HTR-8/SVneo (cell line): ENCODE measurements around the gene CYSRT1.
"Not testable (repeated sequence)": the region's sequence is repeated elsewhere in the genome, so short reads cannot be mapped to it uniquely, and the experiment has no call there.

Experiments used
- DNase-seq: peaks from one replicate; pipeline ENCODE4 v3.0.0; 2011; ENCODE audit warnings: low spot score, mixed read lengths; ENCODE audit not compliant: insufficient read length
- FAIRE-seq: peaks from 2 replicates; lab custom pipeline; 2011; peaks lifted over from hg19 to GRCh38; lab: Jason Lieb, UNC

CYSRT1 gene

DNA sequence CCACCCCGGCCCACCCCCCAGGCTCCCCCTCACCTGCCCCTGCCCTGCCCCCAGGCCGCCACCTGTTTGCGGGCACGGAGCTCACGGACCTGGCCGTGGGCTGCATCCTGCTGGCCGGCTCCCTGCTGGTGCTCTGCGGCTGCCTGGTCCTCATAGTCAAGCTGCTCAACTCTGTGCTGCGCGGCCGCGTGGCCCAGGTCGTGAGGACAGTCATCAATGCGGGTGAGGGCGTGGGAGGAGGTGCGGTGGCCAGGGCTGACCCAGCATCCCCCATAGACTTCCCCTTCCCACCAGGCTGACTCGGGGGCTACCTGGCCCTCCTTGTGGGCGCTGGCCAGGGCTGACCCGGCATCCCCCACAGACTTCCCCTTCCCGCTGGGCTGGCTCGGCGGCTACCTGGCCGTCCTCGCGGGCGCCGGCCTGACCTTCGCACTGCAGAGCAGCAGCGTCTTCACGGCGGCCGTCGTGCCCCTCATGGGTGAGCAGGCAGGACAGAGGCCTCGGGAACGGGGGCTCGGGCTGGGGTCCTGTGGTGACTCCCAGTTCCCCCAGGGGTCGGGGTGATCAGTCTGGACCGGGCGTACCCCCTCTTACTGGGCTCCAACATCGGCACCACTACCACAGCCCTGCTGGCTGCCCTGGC lies 9.2 kb downstream of the CYSRT1 start:
- FAIRE-seq: no peak

DNA sequence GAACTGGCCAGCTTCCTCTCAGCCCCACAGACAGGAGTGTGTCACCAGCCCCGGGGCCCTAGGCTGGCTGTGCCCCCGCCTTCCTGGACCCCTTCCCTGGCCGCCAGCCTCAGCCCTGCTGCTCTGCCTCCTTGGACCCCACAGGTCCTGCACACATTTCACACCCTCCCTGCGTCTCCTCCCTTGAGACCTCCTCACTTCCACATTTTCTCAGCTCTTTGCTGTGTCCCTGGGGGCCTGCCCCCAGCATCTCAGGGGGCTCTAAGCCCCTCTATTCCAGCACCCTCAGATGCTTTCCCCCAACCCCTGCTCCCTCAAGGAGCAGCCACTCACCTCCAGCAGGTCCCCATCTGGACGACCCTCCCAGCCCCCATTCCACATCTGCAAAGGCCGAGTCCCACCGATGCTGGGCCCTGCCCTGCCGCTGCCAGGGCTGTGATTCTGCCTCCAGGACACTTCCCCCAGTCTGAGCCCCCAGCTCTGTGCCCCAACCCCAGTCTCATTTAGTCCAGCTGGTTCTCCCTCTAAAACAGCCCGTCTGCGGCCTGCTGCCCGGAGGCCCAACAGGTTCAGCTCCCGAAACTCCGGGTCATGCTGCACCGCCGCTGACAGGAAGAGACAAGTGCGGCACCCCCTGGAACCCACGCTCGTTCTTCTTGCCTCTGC lies 9.9 kb downstream of the CYSRT1 start:
- FAIRE-seq: no peak

More for the DNA sequence above, 9.2 kb downstream of the CYSRT1 start:
- DNase-seq: no peak

DNA sequence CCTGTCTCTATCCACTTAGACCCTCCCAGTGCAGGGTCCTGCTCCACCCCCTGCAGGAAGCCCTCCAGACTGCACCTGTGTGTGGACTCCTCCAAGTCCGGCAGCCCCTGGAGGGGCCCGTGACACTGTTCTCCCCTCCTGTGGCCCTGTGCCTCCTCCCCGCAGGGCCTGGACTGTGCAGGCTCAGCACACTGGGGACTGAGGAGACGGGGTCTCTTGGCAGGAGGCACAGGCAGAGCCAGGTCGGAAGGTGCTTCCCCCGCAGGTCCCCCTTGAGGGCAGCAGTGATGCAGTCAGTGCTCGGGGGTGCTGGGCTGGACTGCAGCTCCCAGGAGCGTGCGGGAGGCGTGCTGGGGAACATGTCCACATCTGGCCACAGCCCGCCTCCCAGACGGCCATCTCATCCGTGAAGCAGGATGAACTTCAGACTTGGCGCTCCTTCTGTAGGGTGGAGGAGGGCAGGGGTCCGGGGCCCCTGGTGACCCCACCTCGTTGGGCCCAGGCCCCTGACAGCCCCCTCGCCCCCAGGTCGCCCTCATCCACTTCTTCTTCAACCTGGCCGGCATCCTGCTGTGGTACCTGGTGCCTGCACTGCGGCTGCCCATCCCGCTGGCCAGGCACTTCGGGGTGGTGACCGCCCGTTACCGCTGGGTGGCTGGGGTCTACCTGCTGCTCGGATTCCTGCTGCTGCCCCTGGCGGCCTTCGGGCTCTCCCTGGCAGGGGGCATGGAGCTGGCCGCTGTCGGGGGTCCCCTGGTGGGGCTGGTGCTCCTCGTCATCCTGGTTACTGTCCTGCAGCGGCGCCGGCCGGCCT lies 10.7 kb downstream of the CYSRT1 start:
- FAIRE-seq (no peak), DNase-seq (no peak)

More for the DNA sequence above, 9.9 kb downstream of the CYSRT1 start:
- DNase-seq: no peak

GRCh38 chr9:137236238-137236935 lies 11.4 kb downstream of the CYSRT1 start:
- DNase-seq (peak; percentile 79), FAIRE-seq (no peak)

DNA sequence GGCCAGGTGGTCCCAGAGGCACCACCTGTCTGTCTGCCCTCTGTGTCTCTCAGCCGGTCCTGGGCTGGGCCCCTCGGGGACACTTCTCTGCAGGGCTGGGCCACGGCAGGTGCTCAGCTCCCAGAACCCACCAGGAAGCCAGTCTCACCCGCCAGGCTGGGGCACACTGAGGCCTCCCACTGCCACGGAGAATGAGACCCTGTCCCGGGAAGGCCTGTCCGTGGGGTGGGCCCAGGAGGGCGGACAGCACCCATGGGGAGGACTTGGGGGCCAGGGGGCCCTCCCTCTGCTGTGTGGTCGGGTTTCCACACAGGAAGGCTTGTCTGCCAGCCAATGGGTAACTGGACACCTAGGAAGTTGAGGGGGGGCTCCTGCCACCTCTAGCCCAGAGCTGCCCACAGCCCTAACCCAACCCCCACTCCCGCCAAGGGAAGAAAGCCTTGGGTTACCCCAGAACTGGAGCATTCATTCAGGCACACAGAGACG lies 12.0 kb downstream of the CYSRT1 start:
- DNase-seq: no peak
- FAIRE-seq: no peak

- no peak for FAIRE-seq
- DNase-seq: no peak
Observed at GRCh38 chr9:137237759-137238726, 13.1 kb downstream of the CYSRT1 start.

DNA sequence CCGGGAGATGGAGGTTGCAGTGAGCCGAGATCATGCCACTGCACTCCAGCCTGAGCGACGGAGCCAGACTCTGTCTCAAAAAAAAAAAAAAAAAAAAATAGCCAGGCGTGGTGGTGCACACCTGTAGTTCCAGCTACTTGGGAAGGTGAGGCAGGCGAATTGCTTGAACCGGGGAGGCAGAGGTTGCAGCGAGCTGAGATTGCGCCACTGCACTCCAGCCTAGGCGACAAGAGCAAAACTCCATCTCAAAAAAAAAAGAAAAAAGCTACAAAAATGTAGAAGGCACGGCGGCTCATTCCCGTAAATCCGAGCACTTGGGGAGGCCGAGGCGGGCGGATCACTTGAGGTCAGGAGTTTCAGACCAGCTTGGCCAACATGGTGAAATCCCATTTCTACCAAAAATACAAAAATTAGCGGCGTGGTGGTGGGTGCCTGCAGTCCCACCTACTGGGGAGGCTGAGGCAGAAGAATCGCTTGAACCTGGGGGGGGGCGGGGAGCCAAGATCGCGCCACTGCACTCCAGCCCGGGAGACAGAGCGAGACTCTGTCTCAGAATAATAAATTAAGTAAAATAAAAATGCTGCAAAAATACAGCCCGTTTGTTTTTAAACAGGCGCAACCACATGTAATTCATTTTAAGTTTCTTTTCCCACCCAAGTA lies 14.7 kb downstream of the CYSRT1 start:
- not testable (repeated sequence) for DNase-seq, FAIRE-seq

DNA sequence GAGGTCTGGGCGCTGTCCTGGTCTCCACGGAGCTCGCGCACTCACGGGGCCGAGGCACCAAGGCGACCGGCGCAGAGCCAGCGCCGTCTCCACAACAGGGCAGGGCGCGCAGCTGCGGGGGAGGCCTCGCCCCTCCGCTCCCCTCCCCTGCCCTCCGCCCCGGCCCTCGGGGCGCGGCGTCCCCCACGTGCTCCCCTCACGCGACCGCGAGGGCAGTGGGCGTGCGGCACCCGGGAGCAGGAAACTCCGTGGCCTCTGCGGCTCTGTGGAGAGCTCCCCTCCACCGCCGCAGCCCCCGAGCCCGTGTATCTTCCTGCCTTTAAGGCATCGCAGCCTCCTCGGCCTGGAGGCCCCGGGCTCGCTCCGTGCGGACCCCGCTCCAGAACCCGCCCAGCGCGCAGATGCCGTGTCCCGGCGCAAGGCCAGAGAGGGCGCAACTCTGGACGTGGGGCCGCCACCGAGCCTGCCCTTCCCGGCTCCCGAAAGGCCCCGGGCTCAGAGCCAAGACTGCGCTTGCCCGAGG lies 15.4 kb downstream of the CYSRT1 start:
- DNase-seq: peak; percentile 39
- peak; percentile 48 for FAIRE-seq

- DNase-seq (peak; percentile 99), FAIRE-seq (peak; percentile 99)
Observed at GRCh38 chr9:137240841-137241489, 16.0 kb downstream of the CYSRT1 start, which contains the start of gene TUBB4B. TUBB4B (plus strand) TSS chr9:137241287; CDS start chr9:137241361, 74 bp downstream.

DNA sequence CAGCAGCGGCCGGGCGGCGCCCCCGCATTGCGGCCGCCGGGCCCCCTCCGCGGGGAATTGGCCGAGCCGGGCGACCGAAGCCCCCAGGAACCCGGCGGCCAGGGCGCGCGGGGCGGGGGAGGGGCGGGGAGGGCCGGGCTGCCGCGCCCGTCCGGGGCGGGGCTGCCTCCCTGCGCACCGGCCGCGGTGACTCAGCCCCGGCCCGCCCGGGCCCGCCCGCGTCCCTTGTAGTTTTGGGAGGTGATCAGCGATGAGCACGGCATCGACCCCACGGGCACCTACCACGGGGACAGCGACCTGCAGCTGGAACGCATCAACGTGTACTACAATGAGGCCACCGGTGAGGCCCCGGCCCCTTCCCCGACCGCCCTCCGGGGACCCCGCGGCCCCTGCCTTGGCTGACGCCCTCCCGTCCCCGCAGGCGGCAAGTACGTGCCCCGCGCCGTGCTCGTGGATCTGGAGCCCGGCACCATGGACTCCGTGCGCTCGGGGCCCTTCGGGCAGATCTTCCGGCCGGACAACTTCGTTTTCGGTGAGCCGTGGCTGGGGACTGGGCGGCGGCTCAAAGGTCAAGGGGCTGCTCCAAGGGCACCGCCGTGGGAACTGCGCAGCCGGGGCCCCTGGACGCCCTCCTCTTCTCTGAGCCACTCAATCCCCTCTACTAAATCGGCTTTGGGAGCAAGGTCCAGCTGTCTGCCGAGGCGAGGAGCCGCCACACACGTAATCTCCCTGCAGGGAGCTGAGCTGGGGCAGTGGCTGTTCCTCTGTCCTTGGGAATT lies 16.7 kb downstream of the CYSRT1 start:
- FAIRE-seq (no peak), DNase-seq (peak; percentile 27)

GRCh38 chr9:137242269-137243203 lies 17.6 kb downstream of the CYSRT1 start:
- DNase-seq: no peak
- no peak for FAIRE-seq

DNA sequence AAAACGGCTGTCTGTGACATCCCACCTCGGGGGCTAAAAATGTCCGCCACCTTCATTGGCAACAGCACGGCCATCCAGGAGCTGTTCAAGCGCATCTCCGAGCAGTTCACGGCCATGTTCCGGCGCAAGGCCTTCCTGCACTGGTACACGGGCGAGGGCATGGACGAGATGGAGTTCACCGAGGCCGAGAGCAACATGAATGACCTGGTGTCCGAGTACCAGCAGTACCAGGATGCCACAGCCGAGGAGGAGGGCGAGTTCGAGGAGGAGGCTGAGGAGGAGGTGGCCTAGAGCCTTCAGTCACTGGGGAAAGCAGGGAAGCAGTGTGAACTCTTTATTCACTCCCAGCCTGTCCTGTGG lies 18.3 kb downstream of the CYSRT1 start:
- DNase-seq, FAIRE-seq: not testable (repeated sequence)

- peak; percentile 33 for FAIRE-seq
Observed at GRCh38 chr9:137243626-137244485, 18.9 kb downstream of the CYSRT1 start.

DNA sequence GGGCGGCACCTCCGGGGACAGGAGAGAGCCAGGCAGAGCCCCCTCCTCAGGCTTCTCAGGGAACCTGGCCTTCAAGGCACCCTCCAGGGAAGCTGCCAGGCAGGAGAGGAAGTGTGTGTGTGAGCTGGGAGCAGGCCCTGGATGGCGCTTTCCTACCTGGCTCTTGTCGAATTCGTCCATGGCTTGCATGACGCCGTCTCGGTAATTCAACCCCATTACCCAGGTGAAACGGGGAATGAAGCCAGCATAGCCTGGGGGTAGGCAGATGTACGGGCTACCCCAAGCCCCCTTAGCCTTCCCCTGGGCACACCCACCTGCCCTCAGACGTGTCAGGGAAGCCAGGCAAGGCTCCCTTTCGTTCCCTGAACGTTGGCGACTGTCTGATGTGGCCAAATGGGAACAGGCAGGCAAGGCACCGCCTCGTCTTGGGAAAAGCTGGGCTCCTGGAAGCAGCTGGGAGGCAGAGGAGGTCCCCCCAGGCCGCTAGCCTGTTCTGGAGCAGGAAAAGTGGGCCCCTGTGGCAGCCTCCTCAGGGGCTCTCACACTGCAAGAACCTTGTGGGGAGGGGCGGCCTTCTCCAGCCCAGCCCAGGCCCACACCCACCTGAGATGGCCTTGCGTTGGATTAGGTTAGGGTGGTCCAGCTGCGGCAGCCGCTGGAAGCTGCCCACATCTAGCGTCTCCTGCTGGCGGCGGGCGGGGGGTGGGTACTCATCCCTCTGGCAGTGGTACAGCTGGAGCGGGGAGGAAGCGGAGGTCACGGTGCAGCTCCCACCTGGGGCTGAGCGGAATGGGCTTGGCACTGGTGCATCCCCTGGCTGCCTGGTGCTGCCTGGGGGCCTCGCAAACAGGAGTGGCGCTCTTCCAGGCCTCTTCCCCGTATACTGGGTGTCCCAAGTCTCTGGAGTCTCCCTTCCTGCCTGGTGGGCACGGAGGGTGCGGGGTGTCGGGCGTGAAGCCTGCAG lies 19.8 kb downstream of the CYSRT1 start:
- FAIRE-seq (no peak), DNase-seq (no peak)

More at GRCh38 chr9:137243626-137244485, 18.9 kb downstream of the CYSRT1 start:
- no peak for DNase-seq
